Neural progenitor cell (in vitro differentiated cells): ENCODE data around the gene SULT6B1.

Experiments used
- EZH2 ChIP-seq: fragments of 200-600 bp; sonication (generic); IDR thresholded peaks from 2 replicates; pipeline ENCODE4 v1.6.1; 2017; ENCODE audit warnings: antibody characterized with exemption, mild to moderate bottlenecking, moderate library complexity
- EZH2phosphoT487 ChIP-seq: fragments of 200-600 bp; sonication (generic); IDR thresholded peaks from 2 replicates; pipeline ENCODE4 v1.6.1; 2017; ENCODE audit warnings: antibody characterized with exemption
- TF ChIP-seq, protein P1 (sequence below): fragments of 200-600 bp; sonication (generic); IDR thresholded peaks from 2 replicates; pipeline ENCODE4 v1.5.1; 2017; ENCODE audit warnings: antibody characterized with exemption, mild to moderate bottlenecking

DNA sequence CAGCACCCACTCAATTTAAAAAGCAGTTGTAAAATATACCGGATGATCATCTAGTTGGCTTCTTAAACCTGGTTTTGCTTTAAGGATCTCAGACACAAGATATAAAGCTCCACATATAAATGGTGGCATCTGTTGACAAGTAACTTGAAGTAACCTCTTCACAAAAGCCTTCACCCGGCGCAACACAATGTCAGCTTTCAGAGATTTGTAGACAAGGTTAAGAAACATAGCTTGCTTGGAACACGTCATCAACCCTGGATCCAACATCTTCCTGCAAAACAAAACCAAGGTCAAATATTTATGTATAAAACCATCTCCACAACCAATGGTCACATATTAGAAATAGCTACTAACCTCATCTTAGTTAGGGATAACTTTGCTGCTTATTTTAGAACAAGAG, 34.7 kb upstream of the SULT6B1 start:
- TF ChIP-seq, protein P1, sequence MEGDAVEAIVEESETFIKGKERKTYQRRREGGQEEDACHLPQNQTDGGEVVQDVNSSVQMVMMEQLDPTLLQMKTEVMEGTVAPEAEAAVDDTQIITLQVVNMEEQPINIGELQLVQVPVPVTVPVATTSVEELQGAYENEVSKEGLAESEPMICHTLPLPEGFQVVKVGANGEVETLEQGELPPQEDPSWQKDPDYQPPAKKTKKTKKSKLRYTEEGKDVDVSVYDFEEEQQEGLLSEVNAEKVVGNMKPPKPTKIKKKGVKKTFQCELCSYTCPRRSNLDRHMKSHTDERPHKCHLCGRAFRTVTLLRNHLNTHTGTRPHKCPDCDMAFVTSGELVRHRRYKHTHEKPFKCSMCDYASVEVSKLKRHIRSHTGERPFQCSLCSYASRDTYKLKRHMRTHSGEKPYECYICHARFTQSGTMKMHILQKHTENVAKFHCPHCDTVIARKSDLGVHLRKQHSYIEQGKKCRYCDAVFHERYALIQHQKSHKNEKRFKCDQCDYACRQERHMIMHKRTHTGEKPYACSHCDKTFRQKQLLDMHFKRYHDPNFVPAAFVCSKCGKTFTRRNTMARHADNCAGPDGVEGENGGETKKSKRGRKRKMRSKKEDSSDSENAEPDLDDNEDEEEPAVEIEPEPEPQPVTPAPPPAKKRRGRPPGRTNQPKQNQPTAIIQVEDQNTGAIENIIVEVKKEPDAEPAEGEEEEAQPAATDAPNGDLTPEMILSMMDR, result no peak
- TF ChIP-seq EZH2, result no peak
- TF ChIP-seq EZH2phosphoT487, result no peak
